ENCODE results near the gene AFDN.

AFDN gene

DNA sequence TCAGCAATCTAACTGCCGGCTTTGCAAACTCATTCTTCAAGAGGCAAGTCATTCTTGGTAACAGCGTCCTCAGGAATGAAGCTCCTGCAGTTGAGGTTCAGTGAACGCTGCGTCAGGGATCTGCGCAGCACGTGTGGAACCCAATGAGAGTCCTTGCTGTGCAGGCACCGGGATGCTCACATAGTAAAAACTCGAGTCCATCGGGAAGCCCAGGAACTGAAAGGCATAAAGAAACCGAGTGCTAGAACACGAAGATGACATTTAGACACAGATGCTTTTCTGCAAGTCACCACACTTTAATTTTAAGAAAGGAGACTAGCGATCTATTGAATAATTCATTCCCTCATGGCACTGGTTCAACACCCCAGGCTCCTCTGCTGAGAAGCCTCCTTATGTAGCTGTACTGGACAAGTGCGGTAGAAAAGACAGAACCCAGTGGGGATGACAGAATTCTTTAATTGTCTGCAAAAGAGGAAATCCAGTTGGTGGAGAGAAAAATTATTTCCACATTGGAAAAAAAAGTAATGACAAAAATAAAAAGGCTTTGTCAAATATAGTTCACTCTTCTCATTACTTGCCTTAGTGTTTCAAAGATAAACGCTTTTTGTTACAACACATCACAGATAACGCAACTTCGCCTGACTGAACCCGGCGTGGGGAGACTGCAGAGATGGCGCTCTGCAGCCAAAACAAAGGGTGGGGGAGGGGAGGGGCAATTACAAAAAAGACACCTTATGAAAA is 1.9 kb upstream of the AFDN start:
- no peaks in the 10 kb centered on the region for H3K9me3 ChIP-seq (replicated peaks; ENCODE audit: low read length)
- H3K4me3 ChIP-seq (ENCODE audit: low read length) = peak overlapping the region; percentile 99
- H3K9ac ChIP-seq (ENCODE audit: low read depth, low read length) = no peak overlapping the region
- H3K36me3 ChIP-seq (ENCODE audit: insufficient read depth, low read length) = no peaks in the 10 kb centered on the region
- peak overlapping the region; percentile 100 for H3K4me2 ChIP-seq (ENCODE audit: low read length)
- peaks cover 3% of the 10 kb centered on the region for H3K27me3 ChIP-seq (ENCODE audit: control insufficient read depth, insufficient read depth, low read length)
- H3K4me1 ChIP-seq (ENCODE audit: control insufficient read depth, insufficient read depth, low read length) = peaks cover 19% of the 10 kb centered on the region

DNA sequence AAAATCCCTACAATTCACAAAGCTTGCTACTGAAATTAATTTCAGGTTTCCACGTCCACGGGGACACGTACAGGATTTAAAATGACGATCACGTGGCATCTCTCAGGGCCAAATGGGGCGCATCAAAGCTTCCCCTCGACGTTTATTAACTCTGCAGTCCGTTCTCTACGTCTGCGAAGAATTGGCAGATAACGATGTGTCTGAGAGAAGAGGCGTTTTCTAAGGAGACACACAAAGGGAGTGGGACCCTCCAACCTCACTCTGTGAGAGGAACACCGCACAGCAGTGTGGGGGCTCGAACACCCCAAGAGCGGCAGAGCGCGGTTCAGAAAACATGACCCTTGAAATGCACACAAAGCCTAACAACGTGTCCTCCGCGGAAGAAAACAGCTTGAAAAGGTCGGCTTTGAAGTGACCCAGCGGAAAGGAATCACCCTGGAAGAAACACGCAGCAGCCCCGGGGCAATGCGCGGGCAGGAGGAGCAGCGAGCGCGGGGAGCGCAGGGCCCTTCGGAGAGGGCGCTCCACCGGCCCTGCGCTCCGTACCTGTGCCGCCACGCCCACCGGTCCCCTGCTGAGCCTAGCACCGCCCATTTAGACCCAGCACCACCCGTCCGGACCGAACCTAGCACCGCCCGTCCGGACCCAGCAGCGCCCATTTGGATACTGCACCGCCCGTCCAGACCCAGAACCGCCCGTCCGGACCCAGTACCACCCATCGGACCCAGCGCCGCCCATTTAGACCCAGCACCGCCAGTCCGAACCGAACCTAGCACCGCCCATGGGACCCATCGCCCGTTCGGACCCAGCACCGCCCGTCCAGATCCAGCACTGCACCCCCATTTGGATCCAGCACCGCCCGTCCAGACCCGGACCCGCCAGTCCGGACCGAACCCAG is 1.1 kb upstream of the AFDN start:
- Histone ChIP-seq H3K4me1 (ENCODE audit: control insufficient read depth, insufficient read depth, low read length) (peaks cover 19% of the 10 kb centered on the region), H3K36me3 (ENCODE audit: insufficient read depth, low read length) (no peaks in the 10 kb centered on the region), H3K9me3 (replicated peaks; ENCODE audit: low read length) (no peaks in the 10 kb centered on the region), H3K4me3 (ENCODE audit: low read length) (peak overlapping the region; percentile 99), H3K9ac (ENCODE audit: low read depth, low read length) (peak overlapping the region; percentile 83), H3K4me2 (ENCODE audit: low read length) (peak overlapping the region; percentile 100), H3K27me3 (ENCODE audit: control insufficient read depth, insufficient read depth, low read length) (no peaks in the 10 kb centered on the region)

DNA sequence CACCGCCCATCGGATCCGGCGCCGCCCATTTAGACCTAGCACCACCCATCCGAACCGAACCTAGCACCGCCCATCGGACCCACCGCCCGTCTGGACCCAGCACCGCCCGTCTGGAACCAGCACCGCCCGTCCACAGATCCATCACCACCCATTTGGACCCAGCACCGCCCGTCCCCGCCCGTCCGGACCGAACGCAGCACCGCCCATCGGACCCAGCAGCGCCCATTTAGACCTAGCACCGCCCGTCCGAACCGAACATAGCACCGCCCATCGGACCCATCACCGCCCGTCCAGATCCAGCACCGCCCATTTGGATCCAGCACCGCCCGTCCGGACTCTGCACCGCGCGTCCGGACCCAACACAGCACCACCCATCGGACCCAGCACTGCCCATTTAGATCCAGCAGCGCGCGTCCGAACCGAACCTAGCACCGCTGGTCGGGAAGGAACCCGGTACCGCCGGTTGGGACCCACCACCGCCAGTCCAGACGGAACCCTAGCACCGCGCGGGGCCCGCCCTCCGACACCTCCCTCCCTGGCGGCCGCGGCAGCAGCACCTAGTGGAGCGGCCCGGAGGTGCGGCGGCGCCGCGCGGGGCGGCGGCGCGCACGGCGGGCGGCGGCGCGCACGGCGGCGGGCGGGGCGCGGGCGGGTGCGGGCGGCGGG is 348 bp upstream of the AFDN start:
- H3K4me2 ChIP-seq (ENCODE audit: low read length) = peak overlapping the region; percentile 100
- peak overlapping the region; percentile 99 for H3K4me3 ChIP-seq (ENCODE audit: low read length)
- H3K36me3 ChIP-seq (ENCODE audit: insufficient read depth, low read length) = no peaks in the 10 kb centered on the region
- peak overlapping the region; percentile 83 for H3K9ac ChIP-seq (ENCODE audit: low read depth, low read length)
- H3K27me3 ChIP-seq (ENCODE audit: control insufficient read depth, insufficient read depth, low read length) = no peaks in the 10 kb centered on the region
- no peaks in the 10 kb centered on the region for H3K9me3 ChIP-seq (replicated peaks; ENCODE audit: low read length)
- H3K4me1 ChIP-seq (ENCODE audit: control insufficient read depth, insufficient read depth, low read length) = peaks cover 19% of the 10 kb centered on the region

DNA sequence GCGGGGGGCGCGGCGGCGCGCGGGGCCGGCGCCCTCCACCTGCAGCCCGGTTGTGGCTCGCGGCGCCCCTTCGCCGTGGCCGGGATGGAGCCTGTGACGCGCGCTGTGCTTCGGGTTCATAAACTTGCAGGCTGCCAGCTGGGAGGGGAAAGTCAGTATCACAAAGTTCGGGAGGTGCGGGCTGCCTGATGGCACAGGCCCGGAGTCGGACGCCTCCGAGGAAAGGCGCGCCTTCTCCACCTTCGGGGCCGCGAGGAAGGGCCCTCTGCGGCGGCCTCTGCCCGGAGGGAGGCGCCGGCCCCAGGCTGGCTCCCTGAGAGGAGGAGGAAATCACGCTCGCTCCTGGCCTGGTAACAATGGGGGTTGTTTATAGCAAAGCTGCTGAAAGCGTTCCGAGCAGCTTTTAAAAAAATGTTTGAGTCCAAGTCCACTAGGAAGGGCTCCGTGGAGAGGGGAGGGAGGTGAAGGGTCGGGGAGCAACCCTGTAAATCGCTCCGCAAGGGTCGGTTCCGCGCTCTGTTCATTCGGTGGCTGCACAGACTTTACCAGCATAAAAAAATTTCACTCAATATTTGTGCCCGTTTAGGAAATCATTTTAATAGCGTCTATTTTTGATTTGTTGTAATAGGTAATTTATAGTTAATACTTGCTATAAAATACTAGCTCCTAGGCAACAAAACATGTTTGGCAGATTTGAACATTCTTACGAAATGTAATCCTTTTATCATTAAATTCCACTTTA is 1.0 kb downstream of the AFDN start:
- Histone ChIP-seq H3K27me3 (ENCODE audit: control insufficient read depth, insufficient read depth, low read length) (no peaks in the 10 kb centered on the region), H3K9ac (ENCODE audit: low read depth, low read length) (peak overlapping the region; percentile 79), H3K9me3 (replicated peaks; ENCODE audit: low read length) (no peaks in the 10 kb centered on the region), H3K4me3 (ENCODE audit: low read length) (peak overlapping the region; percentile 92), H3K4me2 (ENCODE audit: low read length) (peak overlapping the region; percentile 94), H3K4me1 (ENCODE audit: control insufficient read depth, insufficient read depth, low read length) (peaks cover 19% of the 10 kb centered on the region), H3K36me3 (ENCODE audit: insufficient read depth, low read length) (no peaks in the 10 kb centered on the region)

DNA sequence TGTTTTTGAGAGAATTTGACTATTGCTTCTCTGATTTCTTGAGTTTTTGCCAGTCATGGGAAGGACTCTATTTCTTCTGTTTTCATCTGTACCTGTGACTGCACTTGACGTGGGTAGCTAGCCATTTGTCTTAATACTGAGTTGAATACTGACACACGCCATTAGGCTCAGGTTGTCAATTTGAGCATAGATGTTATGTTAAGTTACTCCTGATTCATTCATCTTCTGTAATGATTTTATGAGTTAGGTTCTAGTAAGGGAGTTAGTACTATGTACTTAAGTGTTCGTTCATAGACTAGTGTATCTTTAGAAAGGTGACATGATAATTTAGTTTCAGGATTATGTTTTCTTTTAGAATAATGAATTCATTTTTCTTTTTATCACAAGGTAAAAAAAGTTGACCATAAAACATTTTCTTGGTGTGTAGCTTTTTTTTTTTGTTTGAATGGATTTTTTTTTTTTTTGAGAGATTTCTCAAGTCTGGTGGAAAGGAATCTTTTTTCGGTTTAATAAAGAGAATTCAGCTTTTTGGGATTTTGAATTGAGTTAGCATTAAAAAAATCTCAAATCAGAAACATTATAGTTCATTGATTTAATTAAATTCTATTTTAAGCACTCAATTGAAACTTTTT is 1.7 kb downstream of the AFDN start:
- no peaks in the 10 kb centered on the region for H3K9me3 ChIP-seq (replicated peaks; ENCODE audit: low read length)
- peak overlapping the region; percentile 79 for H3K9ac ChIP-seq (ENCODE audit: low read depth, low read length)
- H3K36me3 ChIP-seq (ENCODE audit: insufficient read depth, low read length) = no peaks in the 10 kb centered on the region
- H3K4me2 ChIP-seq (ENCODE audit: low read length) = peak overlapping the region; percentile 94
- H3K4me3 ChIP-seq (ENCODE audit: low read length) = peak overlapping the region; percentile 92
- peaks cover 19% of the 10 kb centered on the region for H3K4me1 ChIP-seq (ENCODE audit: control insufficient read depth, insufficient read depth, low read length)
- H3K27me3 ChIP-seq (ENCODE audit: control insufficient read depth, insufficient read depth, low read length) = no peaks in the 10 kb centered on the region

DNA sequence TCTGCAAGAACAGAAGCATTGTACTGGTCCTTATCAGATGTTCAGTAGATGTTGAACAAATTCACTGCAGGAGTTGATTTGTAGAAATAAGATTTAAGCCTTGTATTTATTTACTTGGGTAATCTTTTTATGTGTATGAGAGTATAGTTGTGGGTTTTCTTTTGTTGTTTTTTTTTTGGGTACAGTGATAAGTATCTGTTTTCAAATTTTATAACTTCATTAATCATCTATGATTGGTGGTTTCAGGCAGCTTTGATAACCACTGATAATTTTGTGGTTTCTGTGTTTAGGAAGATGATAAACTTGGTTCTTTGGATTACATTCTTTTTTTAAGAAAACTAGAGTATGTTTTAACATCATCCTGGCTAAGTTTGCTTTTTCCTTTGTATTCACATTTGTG is 2.8 kb downstream of the AFDN start:
- H3K4me3 ChIP-seq (ENCODE audit: low read length) = no peak overlapping the region
- no peaks in the 10 kb centered on the region for H3K27me3 ChIP-seq (ENCODE audit: control insufficient read depth, insufficient read depth, low read length)
- no peak overlapping the region for H3K9ac ChIP-seq (ENCODE audit: low read depth, low read length)
- no peaks in the 10 kb centered on the region for H3K36me3 ChIP-seq (ENCODE audit: insufficient read depth, low read length)
- no peak overlapping the region for H3K4me2 ChIP-seq (ENCODE audit: low read length)
- no peaks in the 10 kb centered on the region for H3K9me3 ChIP-seq (replicated peaks; ENCODE audit: low read length)
- peaks cover 19% of the 10 kb centered on the region for H3K4me1 ChIP-seq (ENCODE audit: control insufficient read depth, insufficient read depth, low read length)

DNA sequence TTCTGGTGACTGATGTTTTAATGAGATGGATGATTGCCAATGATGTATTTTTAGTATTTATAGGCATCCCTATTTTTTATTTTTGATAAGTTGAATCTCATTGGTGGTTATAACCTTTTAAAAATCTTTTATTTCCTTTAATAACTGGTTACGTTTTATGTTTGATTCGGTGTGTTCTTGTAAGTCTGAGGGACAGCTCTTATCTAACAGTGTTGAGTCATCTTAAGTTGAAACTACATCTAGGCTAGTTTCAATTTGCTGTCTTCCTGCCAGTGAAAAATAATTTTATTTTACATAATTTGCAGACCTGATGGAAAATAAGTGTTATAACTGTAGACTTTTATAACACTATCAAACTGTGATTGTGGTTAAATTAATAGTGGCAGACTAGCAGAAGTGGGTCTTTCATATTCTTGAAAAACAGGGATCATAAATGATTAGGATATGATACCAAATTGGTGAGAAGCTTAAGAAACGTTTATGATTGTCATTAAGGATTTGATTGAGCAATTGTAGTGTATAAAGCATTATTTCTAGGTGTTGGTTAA is 4.6 kb downstream of the AFDN start:
- Histone ChIP-seq H3K4me3 (ENCODE audit: low read length) (no peak overlapping the region), H3K9ac (ENCODE audit: low read depth, low read length) (no peak overlapping the region), H3K4me1 (ENCODE audit: control insufficient read depth, insufficient read depth, low read length) (peaks cover 7% of the 10 kb centered on the region), H3K9me3 (replicated peaks; ENCODE audit: low read length) (no peaks in the 10 kb centered on the region), H3K36me3 (ENCODE audit: insufficient read depth, low read length) (no peaks in the 10 kb centered on the region), H3K27me3 (ENCODE audit: control insufficient read depth, insufficient read depth, low read length) (no peaks in the 10 kb centered on the region), H3K4me2 (ENCODE audit: low read length) (no peak overlapping the region)

DNA sequence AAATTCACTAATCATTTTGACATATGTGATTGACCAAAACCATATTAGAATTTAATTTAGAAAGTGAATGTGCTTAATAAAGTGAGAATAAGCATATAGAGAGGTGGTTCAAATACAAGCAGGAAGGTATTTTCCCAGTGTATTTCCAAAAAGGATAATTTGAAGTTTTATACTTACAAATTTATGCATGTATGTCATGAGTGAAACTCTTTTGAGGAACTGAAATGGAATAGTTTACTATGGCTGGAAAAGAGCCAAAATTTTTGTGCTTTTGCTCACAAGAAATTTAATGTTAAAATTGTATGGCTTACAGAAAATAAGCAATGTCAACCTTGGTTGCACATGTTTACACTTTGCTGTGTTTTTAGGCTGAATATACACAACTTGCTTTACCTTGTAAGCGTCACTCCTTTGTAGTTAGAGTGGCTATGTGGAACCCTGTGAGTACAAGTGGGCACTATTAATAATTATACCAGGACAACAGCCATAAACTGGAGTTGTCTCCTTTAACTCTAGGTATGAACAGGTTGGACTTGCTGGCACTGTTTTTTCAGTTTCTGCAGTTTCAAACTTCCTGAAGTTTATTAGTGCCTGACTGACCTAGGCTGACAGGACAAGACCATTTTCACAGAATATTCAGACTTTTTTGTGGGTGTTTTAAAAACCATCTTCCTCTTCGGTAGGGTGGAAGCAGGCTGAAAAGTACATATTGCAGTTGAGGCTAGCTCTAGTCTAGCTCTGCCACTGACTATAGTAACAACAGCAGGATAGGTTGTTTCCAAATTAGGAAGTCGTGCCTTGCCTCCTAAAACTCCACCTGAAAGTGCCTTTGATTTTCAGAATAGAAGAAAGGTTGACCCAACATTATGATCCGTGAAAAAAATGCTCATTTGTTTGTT is 6.0 kb downstream of the AFDN start:
- H3K4me1 ChIP-seq (ENCODE audit: control insufficient read depth, insufficient read depth, low read length) = peaks cover 6% of the 10 kb centered on the region
- H3K4me3 ChIP-seq (ENCODE audit: low read length) = no peak overlapping the region
- H3K9ac ChIP-seq (ENCODE audit: low read depth, low read length) = no peak overlapping the region
- H3K36me3 ChIP-seq (ENCODE audit: insufficient read depth, low read length) = no peaks in the 10 kb centered on the region
- H3K27me3 ChIP-seq (ENCODE audit: control insufficient read depth, insufficient read depth, low read length) = no peaks in the 10 kb centered on the region
- no peak overlapping the region for H3K4me2 ChIP-seq (ENCODE audit: low read length)
- no peaks in the 10 kb centered on the region for H3K9me3 ChIP-seq (replicated peaks; ENCODE audit: low read length)

DNA sequence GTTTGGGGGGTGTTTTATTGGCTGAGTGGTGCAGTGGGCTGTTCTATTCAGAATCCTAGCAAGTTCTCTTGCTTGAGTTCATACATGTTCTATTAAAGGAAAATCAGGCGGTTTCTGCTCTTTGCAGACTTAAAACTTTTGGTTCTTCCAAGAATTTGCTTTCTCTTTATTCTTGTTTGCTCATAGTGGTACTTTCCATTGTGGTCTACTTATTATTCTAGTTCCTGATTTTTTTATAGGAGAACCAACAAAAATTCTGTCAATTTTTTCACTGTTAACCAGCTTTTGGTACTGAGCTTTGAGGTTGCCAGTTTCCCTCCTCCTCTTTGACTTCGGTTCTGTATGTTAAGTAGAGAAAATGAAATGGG is 6.7 kb downstream of the AFDN start:
- H3K27me3 ChIP-seq (ENCODE audit: control insufficient read depth, insufficient read depth, low read length) = no peaks in the 10 kb centered on the region
- H3K36me3 ChIP-seq (ENCODE audit: insufficient read depth, low read length) = no peaks in the 10 kb centered on the region
- no peak overlapping the region for H3K9ac ChIP-seq (ENCODE audit: low read depth, low read length)
- H3K9me3 ChIP-seq (replicated peaks; ENCODE audit: low read length) = no peaks in the 10 kb centered on the region
- no peak overlapping the region for H3K4me3 ChIP-seq (ENCODE audit: low read length)
- H3K4me1 ChIP-seq (ENCODE audit: control insufficient read depth, insufficient read depth, low read length) = peaks cover under 1% of the 10 kb centered on the region
- no peak overlapping the region for H3K4me2 ChIP-seq (ENCODE audit: low read length)

DNA sequence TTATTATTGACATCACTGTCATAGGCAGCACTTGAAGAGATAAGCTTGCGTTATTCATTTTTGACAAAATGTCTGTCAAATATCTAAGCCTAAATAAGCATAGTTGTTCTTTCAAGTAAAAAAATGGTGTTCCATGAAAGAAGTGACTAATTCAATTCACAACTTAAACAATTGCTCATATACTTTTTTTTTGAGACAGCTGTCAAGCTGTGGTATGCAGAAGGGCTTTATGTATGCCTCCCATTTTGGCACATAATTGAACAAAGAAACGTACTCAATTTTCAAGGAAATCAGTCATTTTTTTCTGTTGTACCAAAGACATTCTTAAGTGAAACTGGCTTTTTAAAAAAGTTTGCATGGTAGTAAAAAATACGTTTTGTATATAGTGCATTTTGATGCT is 8.5 kb downstream of the AFDN start:
- Histone ChIP-seq H3K4me2 (ENCODE audit: low read length) (no peak overlapping the region), H3K9me3 (replicated peaks; ENCODE audit: low read length) (no peaks in the 10 kb centered on the region), H3K27me3 (ENCODE audit: control insufficient read depth, insufficient read depth, low read length) (no peaks in the 10 kb centered on the region), H3K4me1 (ENCODE audit: control insufficient read depth, insufficient read depth, low read length) (no peaks in the 10 kb centered on the region), H3K9ac (ENCODE audit: low read depth, low read length) (no peak overlapping the region), H3K36me3 (ENCODE audit: insufficient read depth, low read length) (no peaks in the 10 kb centered on the region), H3K4me3 (ENCODE audit: low read length) (no peak overlapping the region)
